WERI-Rb-1 (cell line): ENCODE measurements around the gene BEND7.

ENCODE experiments used
- DNase-seq: peaks from one replicate; pipeline ENCODE4 v3.0.0-alpha.2; 2020
- H3K27ac ChIP-seq: fragments of 250-450 bp; sonication (Bioruptor Pico); 2 replicates; pipeline ENCODE4 v1.5.1; 2020; ENCODE audit warnings: mild to moderate bottlenecking, moderate library complexity
- H3K27me3 ChIP-seq: fragments of 250-450 bp; sonication (Bioruptor Pico); 2 replicates; pipeline ENCODE4 v1.5.1; 2021; ENCODE audit warnings: mild to moderate bottlenecking, low read depth, moderate library complexity; ENCODE audit not compliant: insufficient read depth, severe bottlenecking
- H3K36me3 ChIP-seq: fragments of 250-450 bp; sonication (Bioruptor Pico); 2 replicates; pipeline ENCODE4 v1.5.1; 2020; ENCODE audit warnings: mild to moderate bottlenecking, moderate library complexity
- H3K4me3 ChIP-seq: 2 replicates; pipeline ENCODE4 v1.5.1; 2011; ENCODE audit warnings: low read depth, mild to moderate bottlenecking, control low read depth, low read length
- H3K9me3 ChIP-seq: fragments of 250-450 bp; sonication (Bioruptor Pico); 2 replicates; pipeline ENCODE4 v1.5.1; 2021; ENCODE audit warnings: mild to moderate bottlenecking, moderate library complexity; ENCODE audit not compliant: severe bottlenecking
- CTCF ChIP-seq: IDR thresholded peaks from 2 replicates; pipeline ENCODE4 v1.5.1; 2011; ENCODE audit warnings: low read depth, mild to moderate bottlenecking, control low read depth, inconsistent platforms, low read length

The BEND7 gene

GRCh38 chr10:13505052-13505680 is 23.6 kb downstream of the BEND7 start:
- no peaks in the 10 kb centered on the region for H3K36me3 ChIP-seq
- no peak overlapping the region for H3K4me3 ChIP-seq
- H3K27ac ChIP-seq, result no peak overlapping the region
- no peaks in the 10 kb centered on the region for H3K27me3 ChIP-seq
- H3K9me3 ChIP-seq, result no peaks in the 10 kb centered on the region
- no peak for TF ChIP-seq CTCF
- no peak for DNase-seq

GRCh38 chr10:13503745-13504463 is 24.9 kb downstream of the BEND7 start:
- no peak for TF ChIP-seq CTCF
- Histone ChIP-seq H3K27me3 (no peaks in the 10 kb centered on the region), H3K9me3 (no peaks in the 10 kb centered on the region), H3K27ac (no peak overlapping the region), H3K36me3 (no peaks in the 10 kb centered on the region), H3K4me3 (no peak overlapping the region)
- peak; percentile 15 for DNase-seq

GRCh38 chr10:13502380-13502779 is 26.4 kb downstream of the BEND7 start:
- DNase-seq, result no peak
- no peaks in the 10 kb centered on the region for H3K9me3 ChIP-seq
- H3K27me3 ChIP-seq, result no peaks in the 10 kb centered on the region
- no peaks in the 10 kb centered on the region for H3K36me3 ChIP-seq
- no peak for TF ChIP-seq CTCF
- H3K27ac ChIP-seq, result no peak overlapping the region
- no peak overlapping the region for H3K4me3 ChIP-seq

- Histone ChIP-seq H3K9me3 (no peaks in the 10 kb centered on the region), H3K4me3 (no peak overlapping the region), H3K27me3 (no peaks in the 10 kb centered on the region), H3K36me3 (no peaks in the 10 kb centered on the region), H3K27ac (no peak overlapping the region)
- DNase-seq, result no peak
- TF ChIP-seq CTCF, result no peak
Measured at GRCh38 chr10:13500201-13500600, 28.6 kb downstream of the BEND7 start.

- TF ChIP-seq CTCF, result no peak
- no peaks in the 10 kb centered on the region for H3K27me3 ChIP-seq
- DNase-seq, result no peak
- H3K4me3 ChIP-seq, result no peak overlapping the region
- H3K9me3 ChIP-seq, result no peaks in the 10 kb centered on the region
- H3K36me3 ChIP-seq, result no peaks in the 10 kb centered on the region
- H3K27ac ChIP-seq, result no peak overlapping the region
Measured at GRCh38 chr10:13499150-13499549, 29.7 kb downstream of the BEND7 start.
